AG10803 (cell line): ENCODE results near the gene CDC42EP5.

Source experiments
- DNase-seq: peaks from one replicate; pipeline ENCODE4 v3.0.0; 2010; ENCODE audit warnings: low read depth
- H3K4me3 ChIP-seq: 2 replicates; pipeline ENCODE4 v1.5.1; 2011; ENCODE audit warnings: mild to moderate bottlenecking, low read length, control low read depth
- CTCF ChIP-seq: conservative IDR thresholded peaks from 2 replicates; pipeline ENCODE4 v1.5.1; 2011; ENCODE audit warnings: mild to moderate bottlenecking, low read length, control low read depth, inconsistent platforms

Gene CDC42EP5

GRCh38 chr19:54420068-54420382 is 53.1 kb downstream of the CDC42EP5 start:
- no peak overlapping the region for H3K4me3 ChIP-seq
- TF ChIP-seq CTCF: no peak
- DNase-seq: no peak

GRCh38 chr19:54418930-54419800 is 53.9 kb downstream of the CDC42EP5 start:
- no peak for TF ChIP-seq CTCF
- no peak for DNase-seq
- H3K4me3 ChIP-seq: no peak overlapping the region

- no peak for TF ChIP-seq CTCF
- no peak overlapping the region for H3K4me3 ChIP-seq
- peak; percentile 36 for DNase-seq
Measured at GRCh38 chr19:54418030-54418929, 54.8 kb downstream of the CDC42EP5 start.

DNA sequence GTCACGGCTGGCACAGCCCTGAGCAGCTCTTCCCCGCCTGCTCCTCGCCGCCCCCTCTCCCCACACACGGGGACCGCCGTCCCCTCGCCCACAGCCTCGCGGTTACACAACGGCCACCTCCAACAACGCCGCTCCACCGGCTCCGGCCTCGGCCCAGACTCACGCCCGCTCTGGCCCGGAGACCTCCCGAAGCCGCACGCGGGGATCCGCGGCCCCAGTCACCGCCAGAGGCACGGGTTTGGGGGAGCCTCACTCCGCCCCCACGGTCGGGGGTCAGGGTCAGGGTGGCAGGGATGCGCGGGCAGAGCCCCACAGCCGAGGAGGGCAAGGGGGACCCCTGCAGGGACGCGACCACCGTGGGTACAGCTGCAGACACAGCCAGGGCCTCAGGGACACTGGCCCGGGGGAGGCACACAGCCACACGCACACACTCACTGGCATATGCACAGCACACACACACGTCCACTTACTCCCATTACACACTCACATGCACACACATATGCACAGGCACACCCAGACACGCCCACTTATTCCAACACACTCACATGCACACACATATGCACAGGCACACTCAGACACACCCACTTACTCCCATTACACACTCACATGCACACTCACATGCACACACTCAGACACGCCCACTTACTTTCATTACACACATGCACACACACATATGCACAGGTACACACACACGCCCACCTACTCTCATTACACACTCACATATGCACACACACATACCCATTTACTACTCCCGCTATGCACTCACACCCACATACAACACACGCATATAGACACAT is 56.2 kb downstream of the CDC42EP5 start:
- DNase-seq: no peak
- H3K4me3 ChIP-seq: no peak overlapping the region
- TF ChIP-seq CTCF: no peak

GRCh38 chr19:54415901-54416673 is 57.0 kb downstream of the CDC42EP5 start:
- H3K4me3 ChIP-seq: no peak overlapping the region
- TF ChIP-seq CTCF: no peak
- DNase-seq: no peak

- no peak for DNase-seq
- no peak for TF ChIP-seq CTCF
- H3K4me3 ChIP-seq: no peak within 1 kb of the TSS
Measured at GRCh38 chr19:54415208-54415900, 57.7 kb downstream of the CDC42EP5 start, which contains the start of gene TTYH1. Gene TTYH1 (plus strand): TSS chr19:54415464. CDS start chr19:54415553, 89 bp downstream.
